Measurements from ENCODE around the gene RB1.

DNA sequence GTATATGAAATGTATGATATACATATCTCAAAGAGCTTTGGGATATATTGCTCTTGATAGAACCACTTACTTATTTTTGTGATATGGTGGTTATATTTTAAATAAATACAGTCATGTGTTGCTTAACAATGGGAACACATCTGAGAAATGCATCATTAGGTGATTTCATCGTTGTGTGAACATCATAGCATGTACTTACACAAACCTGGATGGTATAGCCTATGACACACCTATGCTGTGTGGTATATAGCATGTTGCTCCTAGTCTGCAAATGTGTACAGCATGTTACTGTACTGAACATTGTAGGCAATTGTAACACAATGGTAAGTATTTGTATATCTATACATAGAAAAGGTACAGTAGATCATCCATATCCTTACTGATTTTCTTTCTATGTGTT, 7.7 kb downstream of the RB1 start:
- no peak for TF ChIP-seq POLR2AphosphoS5 (IDR thresholded peaks at IDR 0.05; ENCODE audit: low read depth, low read length)
- no peak for TF ChIP-seq TAF1 (IDR thresholded peaks at IDR 0.05; ENCODE audit: borderline replicate concordance, low read depth, low read length)

Measured in GM12892 (cell line).